SK-N-MC (cell line): ENCODE results near the gene TMEM117.

Source experiments
- EZH2 ChIP-seq: fragments of 200-600 bp; sonication (generic); IDR thresholded peaks from one replicate; pipeline ENCODE4 v1.6.1; 2017; ENCODE audit warnings: antibody characterized with exemption
- FOXP2 ChIP-seq: optimal IDR thresholded peaks from 2 replicates; pipeline ENCODE3; 2011; ENCODE audit warnings: mild to moderate bottlenecking, moderate library complexity; ENCODE audit not compliant: insufficient read depth; ENCODE audit errors: extremely low read length, control extremely low read depth
- POLR2AphosphoS5 ChIP-seq: IDR thresholded peaks from 2 replicates; pipeline ENCODE4 v1.6.1; 2012; ENCODE audit warnings: mild to moderate bottlenecking, low read depth, low read length, borderline replicate concordance

GRCh38 chr12:43937947-43938346, 102.1 kb downstream of the TMEM117 start:
- no peak for TF ChIP-seq EZH2
- TF ChIP-seq POLR2AphosphoS5 = no peak
- TF ChIP-seq FOXP2 = no peak
